ENCODE measurements around the gene ADAMTS19.

Gene ADAMTS19

DNA sequence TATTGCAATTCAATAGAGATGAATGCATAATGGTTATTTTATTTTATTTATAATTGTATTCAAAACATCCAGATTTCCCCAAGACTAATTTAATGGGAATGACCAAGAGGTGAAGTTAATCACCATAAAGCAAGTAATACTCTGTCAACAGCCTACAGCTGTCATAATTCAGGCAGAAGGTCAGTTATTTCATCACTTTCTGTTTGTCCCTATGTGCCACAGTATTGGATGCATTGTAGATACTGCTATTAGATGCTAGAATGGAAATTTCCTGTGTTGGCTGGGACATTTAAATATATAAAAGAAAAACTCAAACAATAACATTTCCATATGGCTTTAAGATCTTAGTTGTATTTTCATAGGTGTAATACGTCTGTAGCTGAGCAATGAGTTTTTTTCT lies 231.1 kb downstream of the ADAMTS19 start:
- no peak for DNase-seq

DNA sequence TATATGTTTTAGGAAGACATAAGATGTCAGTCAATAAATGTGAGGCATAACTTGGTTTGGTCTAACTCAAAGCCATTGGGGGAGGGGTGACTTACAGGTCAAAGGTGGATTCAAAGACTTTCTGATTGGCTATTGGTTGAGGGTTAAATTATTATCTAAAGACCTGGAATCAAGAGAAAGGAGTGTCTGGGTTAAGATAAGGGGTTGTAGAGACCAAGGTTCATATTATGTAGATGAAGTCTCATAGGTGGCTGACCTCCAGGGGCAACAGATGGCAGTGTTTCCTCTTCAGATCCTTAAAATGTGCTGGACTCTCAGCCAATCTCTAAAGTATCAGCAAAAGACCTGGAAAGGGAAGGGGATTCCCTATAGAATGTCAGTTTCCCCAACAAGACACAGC lies 236.5 kb downstream of the ADAMTS19 start:
- DNase-seq: no peak

DNA sequence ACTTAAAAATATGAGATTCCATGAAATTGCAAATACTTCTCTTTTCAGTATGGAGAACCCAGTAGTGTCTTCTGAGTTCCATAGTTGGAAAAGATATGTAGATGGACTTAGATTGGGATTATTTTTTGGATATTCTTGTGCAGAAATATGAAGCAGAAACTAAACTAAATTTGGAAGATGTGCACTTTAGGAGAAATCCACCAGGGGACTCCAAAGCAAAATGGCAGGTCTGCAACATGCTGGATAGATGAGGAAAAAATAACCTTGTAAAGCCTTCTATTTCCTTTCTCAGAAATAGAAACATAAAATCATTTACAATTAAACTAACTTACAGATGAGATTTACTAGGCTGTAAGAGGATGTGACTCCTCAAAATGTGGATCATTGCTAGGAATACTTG lies 238.6 kb downstream of the ADAMTS19 start:
- DNase-seq: no peak

DNA sequence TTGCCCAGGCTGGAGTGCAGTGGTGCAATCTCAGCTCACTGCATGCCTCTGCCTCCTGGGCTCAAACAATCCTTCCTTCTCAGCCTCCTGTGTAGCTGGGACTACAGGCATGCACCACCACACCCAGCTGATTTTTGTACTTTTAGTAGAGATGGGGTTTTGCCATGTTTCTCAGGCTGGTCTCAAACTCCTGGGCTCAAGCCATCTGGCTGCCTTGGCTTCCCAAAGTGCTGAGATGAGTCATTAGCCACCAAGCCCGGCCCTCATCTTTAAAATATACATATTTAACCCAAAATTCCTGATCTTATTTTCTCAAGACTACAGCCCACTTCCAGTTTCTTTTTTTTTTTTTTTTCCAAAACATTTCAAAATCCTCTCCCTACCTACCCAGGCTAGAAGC lies 256.1 kb downstream of the ADAMTS19 start:
- DNase-seq: no peak

DNA sequence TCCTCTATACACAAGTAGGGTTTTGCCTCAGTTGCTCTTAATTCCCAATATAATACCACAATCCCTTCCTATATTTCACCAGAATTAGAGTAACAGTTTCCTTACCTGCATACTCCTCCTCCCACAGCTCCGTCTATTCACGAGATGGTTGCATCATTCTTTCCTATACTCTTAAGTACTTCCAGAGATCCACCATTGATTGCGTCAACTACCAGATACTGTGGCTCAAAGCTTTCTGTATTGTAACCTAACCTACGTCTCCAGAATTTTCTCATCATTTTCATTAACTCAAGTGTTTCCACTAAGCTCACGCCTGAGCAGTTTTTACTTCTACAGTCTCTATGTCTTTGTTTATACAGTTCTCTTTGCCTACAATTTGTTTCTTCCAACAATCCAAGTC lies 256.6 kb downstream of the ADAMTS19 start:
- no peak for DNase-seq

DNA sequence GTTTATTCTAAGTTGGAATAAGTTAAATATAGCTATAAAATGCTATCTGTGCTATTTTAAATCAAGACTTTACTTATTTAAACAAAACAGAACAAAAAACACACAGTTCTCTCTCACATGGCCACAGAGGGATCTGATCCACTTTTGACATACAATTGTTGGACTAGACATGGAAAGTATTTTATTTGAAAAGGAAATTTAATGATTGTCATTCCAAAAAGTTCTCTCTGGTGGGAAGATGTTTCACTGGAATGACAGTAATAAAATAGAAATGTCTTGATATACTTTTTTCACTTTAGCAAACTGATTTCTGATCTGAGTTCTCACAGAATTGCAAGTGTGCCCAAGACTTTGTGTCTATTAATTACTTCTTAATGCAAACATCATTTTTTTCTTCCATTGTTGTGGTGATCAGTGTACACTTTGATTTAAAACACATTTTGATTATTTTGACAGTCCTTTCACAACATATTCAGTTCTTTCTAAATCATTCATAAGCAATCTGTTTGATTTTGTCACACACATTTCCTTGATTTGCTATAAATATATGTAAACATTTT lies 257.7 kb downstream of the ADAMTS19 start:
- no peak for DNase-seq

DNA sequence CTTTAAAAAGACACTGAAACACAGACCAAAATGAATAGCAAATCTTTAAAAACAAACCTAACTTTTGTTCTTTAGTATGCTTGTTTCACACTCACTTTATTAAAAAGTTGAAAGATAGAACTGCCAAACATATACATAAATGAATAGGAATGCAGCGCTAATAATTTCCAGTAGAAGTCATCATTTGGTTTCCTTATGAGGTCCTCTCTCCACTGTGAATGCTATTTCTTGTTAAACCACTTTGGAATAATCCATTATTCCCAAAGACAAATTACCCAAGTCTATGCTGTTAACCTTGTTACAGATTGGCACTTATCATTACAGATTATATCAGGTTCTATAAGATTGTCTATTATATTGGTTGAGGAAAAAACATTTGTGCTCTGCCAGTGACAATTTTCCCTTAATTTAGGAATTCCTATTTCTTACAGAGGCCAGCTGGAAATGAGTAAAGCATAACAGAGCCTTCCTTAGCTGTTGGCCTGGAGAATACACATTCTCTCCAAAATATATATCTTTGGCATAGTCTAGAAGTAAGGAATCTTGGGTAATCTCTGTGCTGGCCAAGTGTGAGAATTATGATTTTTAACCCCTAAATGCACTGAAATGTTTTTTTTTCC lies 258.5 kb downstream of the ADAMTS19 start:
- no peak for DNase-seq

DNA sequence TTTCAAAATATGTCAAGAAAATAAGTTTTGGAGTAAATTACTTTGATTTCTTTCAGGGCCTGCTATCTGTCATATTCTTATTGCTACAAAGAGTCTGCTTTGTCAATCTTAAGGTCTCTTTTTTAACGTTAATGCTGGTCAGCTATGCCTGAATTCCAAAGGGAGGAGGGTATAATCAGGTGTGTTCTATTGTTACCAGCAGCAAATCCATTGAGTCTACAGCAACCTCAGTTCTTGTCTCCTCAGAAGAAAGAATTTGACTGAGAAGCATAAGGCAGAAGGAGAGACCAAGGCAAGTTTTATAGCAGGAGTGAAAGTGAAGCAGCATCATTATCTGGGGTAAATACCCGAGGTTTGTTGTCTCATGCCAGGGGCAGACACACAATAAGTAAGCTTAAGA lies 264.1 kb downstream of the ADAMTS19 start:
- DNase-seq: no peak

DNA sequence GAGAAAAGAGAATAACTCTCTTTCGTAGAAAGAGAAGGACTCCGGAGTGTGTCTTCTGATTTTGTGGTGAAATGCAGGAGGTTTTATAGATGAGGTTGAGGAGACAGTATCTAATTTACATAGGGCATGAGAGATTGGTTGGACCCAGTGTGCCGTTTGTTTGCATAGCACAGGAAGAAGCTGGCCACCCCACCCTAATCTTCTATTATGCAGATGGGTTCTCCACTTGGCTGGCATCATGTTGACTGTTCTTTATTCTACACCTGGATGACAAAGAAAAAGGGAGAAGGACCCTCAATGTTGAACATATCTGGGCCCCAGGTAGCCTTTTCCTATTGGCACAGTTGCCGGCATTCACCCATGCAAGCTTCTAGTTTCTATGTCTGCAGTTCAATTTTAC lies 264.5 kb downstream of the ADAMTS19 start:
- DNase-seq: no peak

DNA sequence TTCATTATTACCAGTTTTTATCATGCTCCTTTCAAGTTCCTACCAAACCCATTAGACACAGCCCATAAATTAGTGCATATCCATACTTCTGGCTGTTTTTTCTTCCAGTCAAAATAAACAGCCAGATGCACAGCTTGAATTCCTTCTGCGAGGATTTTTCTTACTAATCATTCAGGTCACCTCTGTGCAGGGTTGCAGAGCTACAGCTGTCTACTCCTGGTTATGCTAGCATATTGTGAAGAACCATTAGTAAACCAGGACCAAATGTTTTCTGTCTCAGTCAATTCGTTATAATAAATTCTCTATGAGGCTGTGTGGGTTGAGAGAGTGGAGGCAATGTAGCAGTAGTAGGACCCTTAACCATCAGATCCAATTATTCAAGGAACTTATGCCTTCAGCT lies 279.7 kb downstream of the ADAMTS19 start:
- no peak for DNase-seq

DNA sequence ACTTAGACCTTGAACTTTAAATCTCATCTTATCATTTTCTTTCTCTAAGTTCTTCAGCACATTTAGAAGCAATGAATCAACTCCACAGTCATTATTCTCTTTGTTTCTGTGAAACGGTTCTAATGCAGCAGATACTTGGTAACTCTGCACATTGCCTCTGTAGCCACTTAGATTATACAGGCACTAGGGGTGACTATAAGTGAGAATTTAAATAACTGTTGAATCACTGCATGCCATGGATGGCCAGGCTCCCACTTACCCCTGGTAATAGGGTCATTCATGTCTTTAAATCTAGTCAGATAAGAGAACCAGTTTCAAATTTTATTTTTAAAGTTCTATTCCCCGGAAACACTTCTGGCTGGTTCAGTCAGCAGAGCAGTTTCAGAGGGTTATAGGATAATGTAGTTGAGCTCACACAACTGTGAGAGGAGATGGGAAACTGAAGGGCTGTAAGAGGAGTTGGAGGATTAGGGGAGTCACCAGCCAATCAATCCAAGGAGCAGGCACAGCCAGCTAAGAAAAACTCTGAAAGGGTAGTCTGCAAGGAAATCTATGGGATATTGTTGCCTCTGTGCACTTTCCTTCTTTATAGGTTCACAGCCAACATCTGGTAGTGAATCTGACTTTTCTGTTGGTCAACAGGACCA lies 283.6 kb downstream of the ADAMTS19 start:
- DNase-seq: no peak

DNA sequence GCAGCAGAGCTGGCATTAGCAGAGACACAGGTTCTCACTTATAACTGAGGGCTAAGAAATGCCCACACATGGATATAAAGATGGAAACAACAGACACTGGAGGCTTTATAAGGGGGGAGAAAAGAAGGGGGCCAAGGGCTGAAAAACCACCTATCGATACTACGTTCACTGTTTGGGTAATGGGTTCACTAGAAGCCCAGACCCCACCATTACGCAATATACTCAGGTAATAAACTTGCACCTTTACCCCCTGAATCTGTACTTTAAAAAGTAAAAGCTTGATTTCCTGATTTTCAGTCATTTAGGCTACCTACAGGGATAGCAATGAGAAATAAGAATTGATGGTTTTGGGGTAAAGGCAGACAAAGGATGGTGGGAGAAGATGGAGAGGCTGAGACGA lies 285.9 kb downstream of the ADAMTS19 start:
- DNase-seq: no peak

DNA sequence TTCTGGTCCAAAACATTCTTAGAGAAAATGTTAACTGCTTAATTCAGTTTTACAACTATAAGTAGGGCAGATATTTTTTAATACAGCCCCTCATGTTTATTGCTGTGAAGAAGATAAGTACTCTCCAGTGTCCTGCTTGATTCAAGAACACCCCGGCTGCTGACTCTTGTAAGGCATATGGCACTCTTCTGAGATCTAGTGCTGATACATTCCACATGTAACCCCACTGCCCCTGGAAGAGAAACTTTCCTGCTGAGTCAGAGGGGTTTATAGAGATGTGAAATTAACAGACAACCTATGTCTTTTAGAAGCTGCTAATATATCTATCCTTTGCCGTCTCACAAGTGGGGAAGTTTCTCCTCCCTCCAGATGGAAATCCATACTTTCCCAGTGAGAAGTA lies 286.8 kb downstream of the ADAMTS19 start:
- no peak for DNase-seq

DNA sequence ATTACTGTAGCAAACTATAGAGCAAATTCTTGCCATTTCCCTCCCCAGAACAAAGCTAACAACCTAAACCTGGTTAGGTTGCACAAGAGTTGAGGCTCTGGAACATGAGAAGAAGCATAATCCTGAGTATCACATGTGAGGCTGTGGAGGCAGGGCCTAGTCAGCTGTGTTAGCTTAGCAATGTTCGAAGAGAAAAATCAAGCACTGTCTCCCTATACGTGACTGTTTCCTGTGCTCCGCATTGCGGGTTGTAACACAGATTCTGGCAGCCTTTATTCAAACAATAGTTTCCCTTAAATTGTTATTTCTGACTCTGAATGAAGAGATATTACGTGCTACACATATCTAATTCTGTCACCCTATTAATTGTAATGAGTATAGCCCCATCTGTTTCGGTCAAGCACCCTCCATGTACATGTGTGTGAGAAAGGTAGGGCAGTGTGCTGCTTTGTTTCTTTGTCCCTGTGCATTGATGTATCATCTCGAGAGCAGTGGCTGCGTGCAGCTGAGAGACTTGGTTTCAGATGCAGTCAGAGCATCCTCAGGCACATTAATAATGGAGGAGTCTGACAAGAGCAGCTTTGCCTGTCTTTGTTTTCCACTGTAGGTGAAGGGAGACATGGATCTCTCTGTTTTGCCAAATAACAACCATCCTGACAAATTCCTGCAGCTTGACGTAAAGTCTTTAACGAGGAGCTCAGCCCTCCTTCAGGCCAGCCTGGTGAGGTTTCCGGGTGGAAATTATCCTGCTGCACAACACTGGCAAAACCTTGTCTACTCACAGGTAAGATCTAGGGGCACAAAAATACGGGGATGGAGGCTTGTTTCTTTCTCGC lies 287.7 kb downstream of the ADAMTS19 start, which contains the start of gene MINAR2:
TSS of gene MINAR2 (plus strand) at position 523 of the 836 bp plus-strand sequence. CDS start at position 620, 97 bp downstream.
- no peak for DNase-seq

DNA sequence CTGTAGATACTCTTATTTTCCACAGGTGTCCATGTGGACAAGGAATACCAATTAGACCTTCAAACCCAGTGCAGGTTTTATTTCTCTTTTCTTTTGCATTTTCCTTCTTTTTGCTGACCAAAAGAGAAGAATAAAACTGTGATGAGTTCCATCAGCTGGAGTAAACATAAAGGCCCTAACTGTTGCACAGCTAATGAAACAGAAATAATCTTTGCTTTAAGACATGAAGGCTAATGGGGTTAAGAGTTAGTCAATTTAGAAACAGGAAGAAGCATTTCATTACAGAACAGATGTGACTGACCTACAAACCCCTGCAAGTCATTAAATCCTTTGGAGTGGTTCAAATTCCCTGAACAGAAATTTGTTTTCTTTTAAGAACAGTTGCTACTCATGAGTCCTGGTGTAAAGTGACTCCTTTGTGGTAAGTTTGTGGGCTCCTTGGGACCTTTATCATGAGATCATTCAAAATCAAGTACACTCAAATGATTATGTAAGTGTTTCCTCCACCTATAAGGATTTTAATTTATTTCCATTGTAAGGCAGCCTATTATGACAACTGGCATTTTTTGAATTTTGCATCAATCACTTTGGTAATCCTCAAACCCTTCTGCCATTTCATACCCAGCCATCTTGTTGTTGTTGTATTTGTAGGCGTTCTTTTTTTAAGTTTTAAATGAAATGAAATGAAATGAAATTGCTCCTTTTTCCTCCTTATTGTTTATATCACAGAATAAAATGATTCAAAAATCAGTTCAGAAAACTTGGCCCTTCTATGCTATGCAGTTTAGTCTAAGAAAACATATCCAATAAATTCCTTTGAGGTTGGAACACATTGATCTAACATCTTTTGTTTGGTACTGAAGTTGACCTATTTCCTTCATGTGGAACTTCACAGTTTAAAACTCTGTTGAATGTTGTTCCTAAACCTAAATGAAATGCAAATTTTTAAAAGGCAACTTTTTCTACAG lies 289.1 kb downstream of the ADAMTS19 start:
- DNase-seq: no peak

DNA sequence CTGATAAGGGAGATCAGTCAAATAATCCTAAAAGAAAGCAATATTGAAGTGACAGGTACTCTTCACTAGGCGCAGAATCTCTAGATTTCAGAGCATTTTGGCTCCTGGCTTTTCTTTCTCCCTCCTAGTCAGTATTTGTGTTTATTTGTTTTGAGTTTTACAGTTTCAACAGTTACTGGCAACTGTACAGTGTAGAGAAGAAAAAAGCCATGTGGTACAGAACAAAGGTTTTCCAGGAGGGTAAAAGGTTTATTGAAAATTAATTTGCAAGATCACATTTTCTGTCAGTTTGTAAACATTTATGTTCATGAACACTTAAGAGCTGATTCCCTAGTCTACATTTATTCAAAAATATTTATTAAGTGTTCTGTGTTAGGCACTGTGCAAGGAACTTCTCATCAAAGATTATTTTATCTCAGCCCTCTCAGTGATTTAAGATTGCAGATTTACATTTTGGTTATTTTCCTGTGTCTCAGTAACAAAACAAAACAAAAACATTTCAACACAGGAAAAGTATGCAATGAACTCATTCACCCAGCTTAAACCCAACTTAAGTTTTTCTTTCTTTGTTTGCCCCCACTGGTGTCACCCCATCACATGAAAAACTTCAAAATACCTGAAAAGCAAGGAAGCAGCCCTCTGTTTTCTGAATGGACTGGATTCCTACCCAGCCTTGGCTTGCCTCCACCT lies 300.7 kb downstream of the ADAMTS19 start:
- DNase-seq: no peak

DNA sequence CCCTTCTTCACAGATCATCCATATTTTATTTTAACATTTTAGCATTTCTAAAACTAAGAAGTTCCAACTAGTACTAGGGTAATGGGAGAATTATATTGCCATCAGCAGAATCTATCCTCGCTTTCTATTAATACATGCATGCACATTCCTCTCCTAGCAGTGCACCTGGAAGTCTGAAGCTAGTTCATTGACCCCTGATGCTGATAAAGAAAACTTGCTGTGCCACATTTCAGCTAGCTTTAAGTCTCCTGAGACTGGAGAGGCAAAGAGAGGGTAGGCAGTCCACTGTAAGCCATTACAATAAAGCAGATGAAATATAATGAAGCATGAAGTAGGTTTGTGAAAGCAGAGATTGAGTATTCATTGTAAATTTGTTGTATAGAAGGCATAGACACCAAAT lies 303.6 kb downstream of the ADAMTS19 start:
- DNase-seq: no peak

DNA sequence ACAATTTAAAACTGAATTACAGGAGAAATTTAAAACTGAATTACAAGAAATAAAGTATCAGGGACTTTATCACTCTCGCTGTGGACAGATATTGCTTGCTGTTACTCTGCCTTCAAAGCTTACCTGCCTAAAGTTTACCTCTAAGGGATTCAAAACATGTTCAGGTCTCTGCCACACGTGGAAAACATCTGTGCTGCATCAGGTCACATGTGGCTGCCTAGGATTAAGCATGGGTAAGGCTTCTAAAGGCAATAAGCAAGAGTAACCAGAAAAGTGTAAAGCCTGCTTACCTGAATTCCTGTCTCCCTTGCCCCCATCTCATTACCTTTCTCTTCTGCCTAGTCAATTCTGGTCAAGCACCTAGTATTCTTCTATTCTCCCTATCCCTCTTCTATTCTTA lies 306.7 kb downstream of the ADAMTS19 start:
- no peak for DNase-seq

DNA sequence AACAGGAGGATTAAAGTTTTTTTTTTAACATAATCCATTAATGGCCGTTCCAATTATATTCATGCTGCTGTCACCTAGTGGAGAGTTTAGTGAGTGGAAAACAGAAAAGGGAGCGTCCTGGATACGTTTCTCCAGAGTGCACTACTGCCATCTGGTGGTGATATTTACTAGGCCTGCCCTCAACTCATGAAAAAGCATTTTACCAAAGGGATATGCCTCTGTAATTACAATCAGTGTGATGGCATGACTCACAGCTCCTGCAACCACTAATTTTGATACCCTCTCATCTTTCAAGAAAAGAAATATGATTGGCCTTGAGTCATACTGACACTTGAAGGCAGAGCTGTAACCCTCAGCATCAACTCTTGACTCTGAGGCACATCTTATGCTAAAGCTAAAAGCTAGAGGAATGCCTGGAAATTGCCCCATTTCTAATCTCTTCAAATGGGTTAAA lies 307.9 kb downstream of the ADAMTS19 start:
- no peak for DNase-seq

DNA sequence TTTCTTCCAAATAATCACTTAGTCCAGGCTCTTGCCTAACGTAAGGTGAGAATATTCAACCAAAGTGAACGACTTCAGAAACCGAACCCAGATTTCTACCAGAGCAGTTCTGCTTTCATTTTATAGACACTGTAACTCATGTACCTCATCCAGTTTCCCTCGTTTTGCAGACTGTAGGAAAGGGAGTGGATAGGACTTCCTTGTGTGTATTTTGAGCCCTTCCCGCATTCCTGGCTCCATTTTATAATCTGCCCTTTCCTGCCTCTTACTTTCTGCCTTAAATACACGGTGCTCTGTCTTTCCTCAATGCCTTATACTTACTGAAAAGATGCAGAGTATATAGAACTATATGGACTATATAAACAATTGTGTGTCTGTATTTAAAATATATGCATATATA lies 308.6 kb downstream of the ADAMTS19 start:
- DNase-seq: no peak

DNA sequence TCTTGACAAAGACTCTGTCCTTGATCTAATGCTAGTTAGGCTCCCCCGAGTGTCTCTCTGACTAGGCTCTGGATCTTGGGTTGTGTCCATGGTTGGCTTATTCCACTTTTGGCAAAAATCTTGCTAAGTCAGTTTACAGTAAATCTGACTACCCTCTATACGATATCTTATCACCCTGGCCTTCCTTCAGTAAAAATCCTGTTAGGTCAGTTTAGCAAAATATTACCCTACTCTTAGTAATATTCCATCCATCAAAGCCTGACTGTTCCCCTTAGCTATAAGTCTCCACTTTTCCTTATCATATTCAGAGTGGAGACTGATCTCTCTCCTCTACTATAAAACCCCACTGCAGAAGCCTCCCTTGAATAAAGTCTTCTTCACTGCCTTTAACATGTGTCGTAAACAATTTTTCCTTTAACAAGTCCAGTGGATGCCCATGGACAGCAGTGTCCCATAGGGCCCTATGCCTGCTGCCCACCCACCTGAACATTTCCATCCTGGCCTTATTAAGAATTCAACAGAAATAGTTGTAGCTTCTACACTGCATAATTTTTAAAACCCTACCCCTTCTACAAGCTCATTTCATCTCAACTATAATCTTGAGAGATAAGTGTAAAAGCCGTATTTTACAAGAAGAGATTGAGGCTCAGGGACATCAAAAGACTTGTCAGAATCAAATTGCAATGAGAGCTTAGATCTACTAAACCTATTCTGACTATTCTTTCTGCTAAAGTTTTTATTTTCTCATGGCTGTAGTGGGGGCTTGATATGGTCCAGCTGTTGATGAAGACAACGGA lies 310.1 kb downstream of the ADAMTS19 start:
- DNase-seq: no peak

Measured in cerebellar nuclear complex (tissue), 1 donor.